ENCODE data around the gene DAB1. TPM values are rescaled to one million over a fixed set of nuclear protein-coding genes. Genes with fewer than 3 reads are reported as not detected.

DAB1 gene
- total RNA-seq, 1 donor from 2014 or later, result 14.6 TPM

DNA sequence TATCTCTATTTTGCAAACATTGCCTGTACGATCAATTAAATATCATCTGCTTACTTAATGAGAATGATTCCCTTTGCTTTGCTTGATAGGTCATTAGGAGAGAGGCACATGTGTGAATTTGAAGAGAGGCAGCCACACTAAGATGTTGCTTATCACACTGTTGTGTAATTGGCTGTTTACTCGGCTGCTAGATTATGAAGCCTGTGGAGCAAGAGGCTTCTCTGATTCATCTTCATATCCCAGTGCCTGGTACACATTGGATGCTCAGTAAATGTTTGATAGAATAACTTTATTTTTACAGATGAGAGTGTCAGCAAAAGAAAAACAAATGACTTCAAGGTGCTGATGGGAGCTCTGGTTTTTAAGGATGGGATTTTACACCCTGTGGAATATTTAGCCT is 301.8 kb downstream of the DAB1 start:
- Histone ChIP-seq H3K4me2 (no peak overlapping the region), H3K9ac (no peak overlapping the region), H3K4me1 (no peaks in the 10 kb centered on the region), H3F3A (ENCODE audit: low read depth) (no peaks in the 10 kb centered on the region), H3K4me3 (no peak overlapping the region), H3K36me3 (no peaks in the 10 kb centered on the region), H3K9me3 (ENCODE audit: low read depth) (no peaks in the 10 kb centered on the region), H3K27me3 (no peaks in the 10 kb centered on the region), H3K79me2 (ENCODE audit: low read depth) (no peaks in the 10 kb centered on the region), H3K27ac (no peak overlapping the region), H2AFZ (replicated peaks) (no peak overlapping the region), H4K20me1 (ENCODE audit: low read depth) (no peaks in the 10 kb centered on the region)
- Mint-ChIP-seq H3K27ac (no peak overlapping the region), H3K36me3 (no peaks in the 10 kb centered on the region), H3K9me3 (no peaks in the 10 kb centered on the region), H3K27me3 (ENCODE audit: insufficient read depth, low read depth) (no peaks in the 10 kb centered on the region), H3K4me1 (peaks cover 11% of the 10 kb centered on the region), H3K4me3 (no peak overlapping the region)
- TF ChIP-seq EZH2 (IDR thresholded peaks at IDR 0.05) (no peak), EZH2phosphoT487 (IDR thresholded peaks at IDR 0.05) (no peak)
- TF ChIP-seq, protein P1, sequence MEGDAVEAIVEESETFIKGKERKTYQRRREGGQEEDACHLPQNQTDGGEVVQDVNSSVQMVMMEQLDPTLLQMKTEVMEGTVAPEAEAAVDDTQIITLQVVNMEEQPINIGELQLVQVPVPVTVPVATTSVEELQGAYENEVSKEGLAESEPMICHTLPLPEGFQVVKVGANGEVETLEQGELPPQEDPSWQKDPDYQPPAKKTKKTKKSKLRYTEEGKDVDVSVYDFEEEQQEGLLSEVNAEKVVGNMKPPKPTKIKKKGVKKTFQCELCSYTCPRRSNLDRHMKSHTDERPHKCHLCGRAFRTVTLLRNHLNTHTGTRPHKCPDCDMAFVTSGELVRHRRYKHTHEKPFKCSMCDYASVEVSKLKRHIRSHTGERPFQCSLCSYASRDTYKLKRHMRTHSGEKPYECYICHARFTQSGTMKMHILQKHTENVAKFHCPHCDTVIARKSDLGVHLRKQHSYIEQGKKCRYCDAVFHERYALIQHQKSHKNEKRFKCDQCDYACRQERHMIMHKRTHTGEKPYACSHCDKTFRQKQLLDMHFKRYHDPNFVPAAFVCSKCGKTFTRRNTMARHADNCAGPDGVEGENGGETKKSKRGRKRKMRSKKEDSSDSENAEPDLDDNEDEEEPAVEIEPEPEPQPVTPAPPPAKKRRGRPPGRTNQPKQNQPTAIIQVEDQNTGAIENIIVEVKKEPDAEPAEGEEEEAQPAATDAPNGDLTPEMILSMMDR (IDR thresholded peaks at IDR 0.05), result no peak
- DNase-seq (ENCODE audit: low spot score), result no peak

DNA sequence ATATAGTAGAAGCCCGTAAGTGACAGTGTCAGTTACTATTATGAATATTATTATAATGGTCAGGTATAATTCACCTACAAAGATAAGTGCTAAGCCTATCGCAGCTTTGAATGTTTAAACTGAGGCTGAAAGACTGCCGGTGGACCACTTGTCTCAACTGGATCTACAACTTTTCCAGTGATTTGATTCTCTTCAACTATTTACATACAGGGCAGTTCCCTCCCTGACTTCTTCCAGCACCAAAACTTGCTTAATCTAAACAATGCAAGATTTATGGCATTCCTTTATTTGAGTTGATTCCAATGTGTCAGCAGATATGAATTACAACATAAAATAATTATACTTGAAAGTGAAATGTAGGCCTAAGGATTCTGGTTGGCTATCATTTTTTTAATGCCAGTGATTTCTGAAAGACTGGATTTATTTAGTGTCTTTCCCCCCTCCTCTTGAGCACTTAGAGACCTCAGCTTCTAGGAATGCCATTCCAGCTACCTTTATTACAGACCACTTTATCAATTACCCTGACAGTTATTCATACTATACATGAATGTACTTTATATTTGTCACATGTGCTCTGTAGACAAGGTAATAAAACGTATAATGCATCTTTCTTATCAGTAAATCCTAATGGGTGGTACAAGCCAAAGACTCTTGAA is 304.8 kb downstream of the DAB1 start:
- Histone ChIP-seq H3K36me3 (no peaks in the 10 kb centered on the region), H3F3A (ENCODE audit: low read depth) (no peaks in the 10 kb centered on the region), H3K79me2 (ENCODE audit: low read depth) (no peaks in the 10 kb centered on the region), H2AFZ (replicated peaks) (no peak overlapping the region), H3K4me1 (peaks cover under 1% of the 10 kb centered on the region), H4K20me1 (ENCODE audit: low read depth) (no peaks in the 10 kb centered on the region), H3K27me3 (no peaks in the 10 kb centered on the region), H3K27ac (no peak overlapping the region), H3K9me3 (ENCODE audit: low read depth) (no peaks in the 10 kb centered on the region), H3K4me2 (no peak overlapping the region), H3K9ac (no peak overlapping the region), H3K4me3 (no peak overlapping the region)
- no peak for DNase-seq (ENCODE audit: low spot score)
- no peak overlapping the region for H3K4me3 Mint-ChIP-seq
- peaks cover 10% of the 10 kb centered on the region for H3K4me1 Mint-ChIP-seq
- no peaks in the 10 kb centered on the region for H3K27me3 Mint-ChIP-seq (ENCODE audit: insufficient read depth, low read depth)
- no peak for TF ChIP-seq EZH2 (IDR thresholded peaks at IDR 0.05)
- TF ChIP-seq, protein P1 (IDR thresholded peaks at IDR 0.05), result no peak
- no peak for TF ChIP-seq EZH2phosphoT487 (IDR thresholded peaks at IDR 0.05)
- H3K36me3 Mint-ChIP-seq, result no peaks in the 10 kb centered on the region
- H3K9me3 Mint-ChIP-seq, result no peaks in the 10 kb centered on the region
- H3K27ac Mint-ChIP-seq, result no peak overlapping the region

DNA sequence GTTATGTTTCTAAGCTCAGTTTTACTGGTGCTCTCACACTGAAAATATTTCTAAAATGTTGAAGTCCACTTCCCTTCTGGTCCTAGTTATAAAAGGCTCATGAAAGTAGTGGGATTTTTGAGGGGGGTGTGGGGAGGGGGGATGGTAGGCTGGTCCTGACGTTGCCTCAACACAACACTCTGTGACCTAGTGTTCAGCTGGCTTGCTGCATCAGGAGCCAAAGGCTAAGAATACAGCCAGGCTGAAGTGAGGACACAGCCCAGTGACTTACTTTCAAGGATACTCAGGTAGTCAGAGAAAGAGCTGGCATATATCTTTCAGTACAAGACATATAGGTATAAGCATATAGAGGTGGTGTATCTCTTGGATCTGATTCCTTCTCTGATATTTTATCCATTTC is 306.1 kb downstream of the DAB1 start:
- Mint-ChIP-seq H3K4me1 (peaks cover 15% of the 10 kb centered on the region), H3K9me3 (no peaks in the 10 kb centered on the region), H3K27ac (no peak overlapping the region), H3K4me3 (no peak overlapping the region), H3K27me3 (ENCODE audit: insufficient read depth, low read depth) (no peaks in the 10 kb centered on the region), H3K36me3 (no peaks in the 10 kb centered on the region)
- Histone ChIP-seq H3K4me2 (no peak overlapping the region), H3K27ac (no peak overlapping the region), H3F3A (ENCODE audit: low read depth) (peaks cover 7% of the 10 kb centered on the region), H3K4me3 (no peak overlapping the region), H3K4me1 (peaks cover 12% of the 10 kb centered on the region), H3K79me2 (ENCODE audit: low read depth) (no peaks in the 10 kb centered on the region), H2AFZ (replicated peaks) (no peak overlapping the region), H3K9ac (no peak overlapping the region), H3K36me3 (no peaks in the 10 kb centered on the region), H3K27me3 (no peaks in the 10 kb centered on the region), H3K9me3 (ENCODE audit: low read depth) (no peaks in the 10 kb centered on the region), H4K20me1 (ENCODE audit: low read depth) (no peaks in the 10 kb centered on the region)
- DNase-seq (ENCODE audit: low spot score), result no peak
- no peak for TF ChIP-seq EZH2 (IDR thresholded peaks at IDR 0.05)
- TF ChIP-seq EZH2phosphoT487 (IDR thresholded peaks at IDR 0.05), result no peak
- TF ChIP-seq, protein P1 (IDR thresholded peaks at IDR 0.05), result no peak

Data from neural progenitor cell (in vitro differentiated cells).